Right kidney (tissue), 1 donor: ENCODE data around the gene STK11.

Experiments
- DNase-seq: peaks from one replicate; pipeline ENCODE4 v3.0.0-alpha.2; 2016

STK11 gene

GRCh38 chr19:1261798-1262622 is 56.4 kb downstream of the STK11 start:
- DNase-seq: peak; percentile 73

DNA sequence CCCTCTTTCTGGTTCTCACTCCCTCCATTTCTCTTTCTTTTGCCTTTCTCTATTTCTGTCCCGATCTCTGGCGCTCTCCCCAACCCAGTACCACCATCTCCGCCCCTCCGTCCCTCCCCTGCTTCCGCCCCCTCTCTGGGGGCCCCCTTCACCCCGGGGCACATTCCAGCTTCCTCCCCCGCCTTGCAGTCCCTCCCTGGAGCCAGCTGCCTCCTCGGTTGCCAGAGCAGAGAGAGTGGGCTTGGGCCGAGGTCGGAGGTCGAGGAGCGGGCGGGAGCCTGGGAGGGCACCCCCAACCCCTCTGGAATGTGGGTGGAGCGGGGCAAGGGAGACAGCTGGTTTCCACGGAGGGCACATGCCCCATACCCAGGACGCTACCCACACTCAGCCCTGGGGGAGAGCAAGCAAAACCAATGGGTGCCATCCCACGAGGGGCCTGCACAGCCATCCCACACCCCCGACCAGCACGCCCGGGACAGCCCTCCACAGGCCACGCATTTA is 57.1 kb downstream of the STK11 start:
- DNase-seq: peak; percentile 58

GRCh38 chr19:1263188-1263587 is 57.6 kb downstream of the STK11 start:
- peak; percentile 56 for DNase-seq

DNA sequence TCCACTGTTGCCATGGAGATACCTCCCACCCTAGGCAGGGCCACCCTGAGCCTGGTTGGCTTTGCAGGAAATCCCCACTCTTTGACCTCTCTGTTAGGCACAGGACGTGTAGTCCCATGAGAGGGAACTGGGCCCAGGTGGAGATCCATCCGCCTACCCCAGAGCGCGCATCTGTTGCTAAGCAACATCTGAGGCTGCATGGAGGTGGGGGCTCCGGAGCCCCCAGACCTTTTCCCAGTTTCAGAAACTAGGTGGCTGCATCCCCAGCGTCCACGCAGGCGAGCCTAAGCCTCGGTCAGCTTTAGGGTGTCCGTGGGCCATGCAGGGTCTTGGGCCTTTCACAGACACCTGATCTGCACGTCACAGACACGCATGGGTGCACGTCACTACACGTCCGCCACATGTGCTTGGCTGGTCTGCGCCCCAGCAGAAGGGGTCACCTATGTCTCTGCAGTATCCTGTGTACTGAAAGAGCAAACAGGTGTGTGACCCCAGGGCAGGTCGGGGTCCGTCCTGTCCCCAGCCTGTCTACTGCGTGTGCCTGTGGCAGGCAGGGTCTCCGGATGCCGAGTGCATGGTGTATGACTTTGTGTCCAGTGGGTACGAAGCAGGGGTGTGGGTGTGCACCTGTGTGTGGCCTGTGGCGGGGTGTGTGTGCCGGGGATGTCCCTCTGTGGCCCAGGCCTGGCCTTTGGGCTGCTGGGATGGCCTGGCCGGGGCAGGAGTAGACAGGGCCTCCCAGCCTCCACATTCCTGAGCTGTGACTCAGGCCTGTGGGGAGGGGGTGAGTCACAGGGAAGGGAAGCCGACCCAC is 59.4 kb downstream of the STK11 start:
- peak; percentile 65 for DNase-seq

- DNase-seq: no peak
These were observed 60.1 kb downstream of the STK11 start for GRCh38 chr19:1265615-1266128.

DNA sequence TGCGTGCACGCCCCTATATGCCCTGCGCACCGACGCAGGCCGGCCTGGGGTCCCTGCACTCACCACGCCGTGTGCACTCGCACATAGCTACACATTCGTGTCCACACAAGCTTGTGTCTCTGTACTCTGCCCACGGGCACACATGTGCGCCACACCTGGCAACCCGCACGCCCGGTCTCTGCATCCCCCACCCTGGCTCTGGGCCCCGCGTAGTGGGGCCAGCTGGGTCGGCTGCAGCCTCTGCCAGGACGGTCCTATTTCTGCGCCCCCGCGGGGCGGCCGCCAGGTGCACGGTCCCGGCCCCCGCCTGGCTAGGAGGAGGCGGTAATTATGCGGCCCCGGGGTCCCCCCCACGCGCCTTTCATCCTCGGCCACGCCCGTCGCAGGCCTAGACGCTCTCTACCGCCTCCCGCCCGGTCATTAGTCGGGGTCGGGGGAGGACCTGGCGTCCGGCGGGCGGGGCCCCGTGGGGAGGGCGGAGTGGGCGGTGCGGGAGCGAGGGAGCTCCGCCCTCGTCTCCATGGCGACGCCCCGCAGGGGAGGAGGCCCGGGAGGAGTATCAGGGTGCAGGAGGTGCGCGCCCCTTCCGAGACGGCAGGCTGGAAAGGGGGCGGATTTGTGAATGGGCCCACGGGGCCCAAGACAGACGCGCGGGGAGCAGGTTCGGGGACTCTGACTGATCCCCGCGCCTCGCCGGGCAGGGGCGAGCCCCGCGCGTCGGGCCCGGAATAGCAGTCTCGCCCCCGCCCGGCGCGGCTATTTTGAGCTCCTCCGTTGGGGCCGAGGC is 60.7 kb downstream of the STK11 start:
- peak; percentile 95 for DNase-seq

DNA sequence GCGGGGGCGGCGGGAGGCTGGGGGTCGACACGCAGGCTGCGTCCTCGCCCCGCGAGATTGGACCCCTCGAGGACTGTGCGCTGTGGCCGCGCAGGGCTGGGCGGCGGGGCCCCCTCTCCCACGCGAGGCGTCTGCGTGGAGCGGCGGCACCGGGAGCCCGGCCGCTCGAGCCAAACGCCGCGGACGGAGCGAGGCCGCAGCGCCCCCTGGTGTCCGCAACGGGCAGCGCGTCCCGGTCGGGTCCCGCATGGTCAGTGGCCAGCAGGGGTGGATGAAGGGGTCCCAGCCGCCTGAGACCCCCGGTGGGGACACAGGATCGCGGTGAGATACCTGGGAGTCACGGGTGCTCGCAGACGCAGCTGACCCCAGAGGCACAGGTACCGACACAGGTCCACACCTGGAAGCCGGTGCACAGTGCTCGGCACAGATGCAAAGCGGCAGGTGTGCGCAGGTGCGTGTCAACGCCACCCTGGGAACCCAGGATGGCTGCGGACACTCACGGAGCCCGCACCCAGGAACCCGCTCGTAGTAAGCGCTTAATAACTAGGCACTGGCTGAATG is 61.4 kb downstream of the STK11 start:
- no peak for DNase-seq

- no peak for DNase-seq
These were observed 62.1 kb downstream of the STK11 start for GRCh38 chr19:1267477-1268225.

DNA sequence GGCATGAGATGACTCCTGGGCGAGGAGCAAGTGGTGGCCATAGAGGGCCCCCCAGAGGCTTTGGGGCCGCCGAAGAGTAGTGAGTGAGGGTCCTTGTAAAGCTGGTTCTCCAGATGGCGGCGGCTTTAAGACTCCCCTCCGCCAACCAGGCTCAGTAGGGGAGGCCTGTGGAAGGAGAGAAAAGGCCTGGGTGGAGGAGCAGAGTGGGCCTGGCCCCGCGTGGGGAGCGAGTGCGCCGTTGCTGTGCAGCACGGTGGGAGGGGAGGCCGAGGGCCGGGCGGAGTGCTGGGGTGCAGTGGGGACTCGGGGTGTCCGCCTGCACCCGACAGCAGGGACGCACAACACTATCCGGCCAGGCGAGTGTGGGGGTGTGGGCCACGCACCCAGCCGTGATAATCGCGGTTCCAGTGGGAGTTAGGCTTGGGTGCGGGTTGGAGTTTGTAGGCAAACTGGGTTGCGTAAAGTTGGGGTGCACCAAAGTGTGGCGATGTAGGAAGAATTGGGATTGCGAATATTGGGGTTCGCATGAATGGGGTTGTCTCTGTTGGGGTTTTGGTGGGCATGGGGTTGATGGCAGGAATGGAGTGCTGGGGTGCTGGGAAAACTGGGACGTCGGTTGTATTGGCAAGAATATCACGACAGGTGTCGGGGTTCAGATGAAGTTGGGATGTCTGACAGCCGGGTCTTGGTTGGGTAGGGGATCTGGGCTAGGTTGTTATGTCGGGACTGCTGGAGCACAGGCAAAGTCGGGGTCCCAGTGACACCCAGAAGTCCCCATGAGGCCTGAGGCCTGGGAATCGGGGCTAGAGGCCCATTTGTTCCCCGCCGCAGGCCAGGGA is 62.9 kb downstream of the STK11 start:
- DNase-seq: peak; percentile 49

GRCh38 chr19:1269065-1269477 is 63.5 kb downstream of the STK11 start, which contains the start of gene CIRBP:
Gene CIRBP, plus strand, starts transcription at chr19:1269332. Its CDS starts 1,602 bp downstream, at chr19:1270934.
- peak; percentile 90 for DNase-seq

- peak; percentile 84 for DNase-seq
These were observed 64.1 kb downstream of the STK11 start for GRCh38 chr19:1269478-1270212.

- no peak for DNase-seq
These were observed 64.8 kb downstream of the STK11 start for GRCh38 chr19:1270213-1270853.

GRCh38 chr19:1270854-1271527 is 65.4 kb downstream of the STK11 start:
- no peak for DNase-seq

- DNase-seq: no peak
These were observed 66.2 kb downstream of the STK11 start for GRCh38 chr19:1271528-1272422.

- no peak for DNase-seq
These were observed 67.1 kb downstream of the STK11 start for GRCh38 chr19:1272423-1273262.
